GM12878 (cell line): Measurements from ENCODE around the gene ADAT3. TPM values are rescaled to one million over a fixed set of nuclear protein-coding genes. Genes with fewer than 3 reads are reported as not detected.

Source experiments
- ASH2L ChIP-seq: fragments of 300-600, 200-600 bp; sonication (generic); IDR thresholded peaks from 2 replicates; pipeline ENCODE4 v1.6.1; 2017; ENCODE audit warnings: low read depth, mild to moderate bottlenecking, borderline replicate concordance
- BCL11A ChIP-seq: IDR thresholded peaks from 2 replicates; pipeline ENCODE4 v1.6.1; 2011; ENCODE audit warnings: low read depth, low read length
- BCL3 ChIP-seq: IDR thresholded peaks from 2 replicates; pipeline ENCODE4 v1.6.1; 2011; ENCODE audit warnings: borderline replicate concordance, low read depth, mild to moderate bottlenecking, moderate library complexity, low read length; ENCODE audit not compliant: insufficient read depth, poor library complexity, severe bottlenecking
- CEBPZ ChIP-seq: fragments of 150-350 bp; IDR thresholded peaks from 2 replicates; pipeline ENCODE4 v1.6.1; 2016; ENCODE audit warnings: low read depth, low read length
- DPF2 ChIP-seq: fragments of 450-650 bp; IDR thresholded peaks from 2 replicates; pipeline ENCODE4 v1.6.1; 2017; ENCODE audit warnings: mild to moderate bottlenecking
- EGR1 ChIP-seq, 2 experiments: IDR thresholded peaks; 1 replicate in 1 of 2; 2 replicates in 1 of 2; pipeline ENCODE4 v1.6.1; 2011 to 2012; ENCODE audit warnings: low read depth in 2 of 2, low read length in 2 of 2, borderline replicate concordance in 1 of 2, mild to moderate bottlenecking in 1 of 2, moderate library complexity in 1 of 2
- ETV6 ChIP-seq, 2 experiments: fragments of 450-650 bp in 1 of 2; IDR thresholded peaks in 1 of 2; conservative IDR thresholded peaks in 1 of 2; 2 replicates each; pipeline ENCODE4 v1.6.1; 2014; ENCODE audit warnings: antibody characterized with exemption in 1 of 2, borderline replicate concordance in 1 of 2, low read depth in 1 of 2, mild to moderate bottlenecking in 1 of 2, moderate library complexity in 1 of 2
- FOS ChIP-seq: IDR thresholded peaks from 3 replicates; pipeline ENCODE4 v1.6.1; 2011; ENCODE audit warnings: borderline replicate concordance; ENCODE audit not compliant: insufficient read length; ENCODE audit errors: extremely low read depth
- GABPA ChIP-seq: IDR thresholded peaks from 2 replicates; pipeline ENCODE4 v1.6.1; 2014; ENCODE audit warnings: antibody characterized with exemption, low read depth, mild to moderate bottlenecking, inconsistent platforms
- IKZF1 ChIP-seq: fragments of 450-650 bp; conservative IDR thresholded peaks from 2 replicates; pipeline ENCODE4 v1.6.1; 2017; ENCODE audit warnings: antibody characterized with exemption, mild to moderate bottlenecking
- IRF5 ChIP-seq: fragments of 450-650 bp; IDR thresholded peaks from 2 replicates; pipeline ENCODE4 v1.6.1; 2017; ENCODE audit warnings: borderline replicate concordance
- MEF2B ChIP-seq: fragments of 450-650 bp; IDR thresholded peaks from 2 replicates; pipeline ENCODE4 v1.6.1; 2018; ENCODE audit warnings: mild to moderate bottlenecking, moderate library complexity; ENCODE audit not compliant: partially characterized antibody, poor library complexity, severe bottlenecking
- NFXL1 ChIP-seq: fragments of 450-650 bp; IDR thresholded peaks from 2 replicates; pipeline ENCODE4 v1.6.1; 2017; ENCODE audit warnings: antibody characterized with exemption, mild to moderate bottlenecking, borderline replicate concordance
- NR2C1 ChIP-seq: fragments of 450-650 bp; IDR thresholded peaks from 2 replicates; pipeline ENCODE4 v1.6.1; 2017; ENCODE audit warnings: antibody characterized with exemption, mild to moderate bottlenecking, moderate library complexity
- PKNOX1 ChIP-seq: fragments of 450-650 bp; IDR thresholded peaks from 2 replicates; pipeline ENCODE4 v1.6.1; 2016; ENCODE audit warnings: mild to moderate bottlenecking
- RCOR1 ChIP-seq: conservative IDR thresholded peaks from 2 replicates; pipeline ENCODE4 v1.6.1; 2012; ENCODE audit warnings: low read depth, low read length, improper control_type of control experiment
- SP1 ChIP-seq: IDR thresholded peaks from one replicate; pipeline ENCODE4 v1.6.1; 2011; ENCODE audit warnings: low read depth, low read length
- SPI1 ChIP-seq: IDR thresholded peaks from 2 replicates; pipeline ENCODE4 v1.6.1; 2011; ENCODE audit warnings: low read depth, mild to moderate bottlenecking, low read length, moderate library complexity, borderline replicate concordance; ENCODE audit not compliant: insufficient read depth
- SUPT20H ChIP-seq: IDR thresholded peaks from 2 replicates; pipeline ENCODE4 v1.6.1; 2011; ENCODE audit warnings: low read depth, mild to moderate bottlenecking, low read length, moderate library complexity, borderline replicate concordance; ENCODE audit not compliant: control insufficient read depth
- TBL1XR1 ChIP-seq: IDR thresholded peaks from 2 replicates; pipeline ENCODE4 v1.6.1; 2012; ENCODE audit warnings: low read depth, low read length, improper control_type of control experiment
- TCF12 ChIP-seq: IDR thresholded peaks from 2 replicates; pipeline ENCODE4 v1.6.1; 2011; ENCODE audit warnings: low read depth, mild to moderate bottlenecking, low read length
- WRNIP1 ChIP-seq: IDR thresholded peaks from 2 replicates; pipeline ENCODE4 v1.6.1; 2011; ENCODE audit warnings: low read depth, low read length, improper control_type of control experiment, borderline replicate concordance
- ZBED1 ChIP-seq: IDR thresholded peaks from 2 replicates; pipeline ENCODE4 v1.6.1; 2016; ENCODE audit warnings: borderline replicate concordance
- polyA plus RNA-seq, 11 experiments: library from polyadenylated mRNA; depleted of rRNA in 4 of 11; unstranded in 6 of 11; stranded (reverse) in 5 of 11; fragments of >200 nt; fragmentation: Nextera tagmentation in 4 of 11; fragmentation: Illumina TruSeq in 1 of 11; extraction: Ambion mirVana in 4 of 11; extraction: Trizol in 1 of 11; gene quantifications; 1 replicate in 1 of 11; 2 replicates in 10 of 11; pipeline versions ENCODE4 v1.2.1 to v1.2.3, GENCODE V29; 2011 to 2016; ENCODE audit warnings: inconsistent platforms in 2 of 11, missing spikeins in 2 of 11, low read depth in 1 of 11
- total RNA-seq, 4 experiments: library from RNA; depleted of rRNA in 3 of 4; stranded (reverse); fragments of >200 nt in 3 of 4; fragmentation: Illumina TruSeq in 1 of 4; extraction: Trizol in 1 of 4; gene quantifications; 2 replicates each; pipeline versions ENCODE4 v1.2.1 to v1.2.3, GENCODE V29; 2013 to 2021

The ADAT3 gene
- total and polyA plus RNA-seq, 10 of the 15 experiments (the other 5 are each of a cell fraction or from before 2014, with no cell fraction given): 0.27 to 11.8 (median 7.7) TPM; not detected in 3

GRCh38 chr19:1864480-1865171, 40.6 kb upstream of the ADAT3 start (continued):
- TF ChIP-seq ASH2L (0 out of 2 replicates have a peak, but pooled peaks have one; percentile 1), TBL1XR1 (no peak), NR2C1 (no peak), ZBED1 (no peak), GABPA (no peak), FOS (no peak), TCF12 (peak; percentile 55; the same call in 1 of the 2 replicates), IRF5 (no peak), BCL3 (peak; percentile 12), CEBPZ (no peak), ETV6 (conservative IDR thresholded peaks at IDR 0.05 in 1 of 2, IDR thresholded peaks at IDR 0.05 in 1 of 2; ENCODE audit: borderline replicate concordance in 1 of 2, low read depth in 1 of 2) (no peak), IKZF1 (peak; percentile 61), SPI1 (no peak), NFXL1 (no peak), DPF2 (peak; percentile 60), WRNIP1 (no peak), RCOR1 (no peak), MEF2B (peak; percentile 43), PKNOX1 (no peak), SP1 (peak; percentile 55), EGR1 (IDR thresholded peaks at IDR 0.05; ENCODE audit: borderline replicate concordance in 1 of 2, low read depth in 2 of 2, low read length in 2 of 2) (peak in 1 of 2 experiments; percentile 38; a peak in 1 of 3 replicates), BCL11A (peak; percentile 21; the same call in 1 of the 2 replicates), SUPT20H (no peak)
